PC-9 (cell line): Measurements from ENCODE around the gene SOCS6. TPM values are rescaled to one million over a fixed set of nuclear protein-coding genes. Genes with fewer than 3 reads are reported as not detected.

Experiments used
- BruUV-seq: library from RNA; stranded (reverse); fragments of 400-500 nt; replicated peaks from 2 replicates; lab custom pipeline; 2021; lab: Mats Ljungman, UMichigan
- CTCF ChIA-PET: fragments of 300-600 bp; sonication (Branson Sonifier 250); formaldehyde crosslinking; loops from one replicate; lab custom pipeline; 2022; ENCODE audit warnings: antibody characterized with exemption; lab: Charles Lee
- POLR2A ChIA-PET: fragments of 300-600 bp; sonication (Branson Sonifier 250); formaldehyde crosslinking; loops from one replicate; lab custom pipeline; 2022; ENCODE audit warnings: antibody characterized with exemption; ENCODE audit not compliant: unreplicated experiment; lab: Charles Lee
- DNase-seq, 2 experiments: peaks; one replicate each; pipeline versions ENCODE4 v3.0.0 to v3.0.0-alpha.2; 2015 to 2022; ENCODE audit warnings: mixed read lengths in 1 of 2
- H2AFZ ChIP-seq: fragments of 200-600 bp; sonication (generic); 2 replicates; pipeline ENCODE4 v1.8.1; 2017; ENCODE audit warnings: antibody characterized with exemption
- H3F3A ChIP-seq: fragments of 200-600 bp; sonication (generic); 2 replicates; pipeline ENCODE4 v1.8.1; 2017; ENCODE audit warnings: antibody characterized with exemption, mild to moderate bottlenecking, low read depth; ENCODE audit not compliant: insufficient read depth
- H3K27ac ChIP-seq: fragments of 200-600 bp; sonication (generic); 2 replicates; pipeline ENCODE4 v1.6.1; 2016; ENCODE audit warnings: mixed run types
- H3K27me3 ChIP-seq: fragments of 200-600 bp; sonication (generic); 2 replicates; pipeline ENCODE4 v1.6.1; 2016; ENCODE audit warnings: low read depth, mixed run types; ENCODE audit not compliant: insufficient read depth
- H3K36me3 ChIP-seq: fragments of 200-600 bp; sonication (generic); 2 replicates; pipeline ENCODE4 v1.6.1; 2016; ENCODE audit warnings: low read depth, mixed run types
- H3K4me1 ChIP-seq: fragments of 200-600 bp; sonication (generic); replicated peaks from 2 replicates; pipeline ENCODE4 v1.6.1; 2016; ENCODE audit warnings: mixed run types; ENCODE audit not compliant: insufficient read depth
- H3K4me2 ChIP-seq: fragments of 200-600 bp; sonication (generic); 2 replicates; pipeline ENCODE4 v1.6.1; 2017; ENCODE audit warnings: mixed run types
- H3K4me3 ChIP-seq: fragments of 200-600 bp; sonication (generic); 2 replicates; pipeline ENCODE4 v1.6.1; 2016; ENCODE audit warnings: mixed run types
- H3K79me2 ChIP-seq: fragments of 200-600 bp; sonication (generic); 2 replicates; pipeline ENCODE4 v1.6.1; 2017; ENCODE audit warnings: low read depth, mixed run types
- H3K9me2 ChIP-seq: fragments of 200-600 bp; sonication (generic); 2 replicates; pipeline ENCODE4 v1.8.1; 2017; ENCODE audit warnings: mild to moderate bottlenecking; ENCODE audit not compliant: insufficient read depth
- H3K9me3 ChIP-seq: fragments of 200-600 bp; sonication (generic); 2 replicates; pipeline ENCODE4 v1.8.1; 2016; ENCODE audit warnings: low read depth; ENCODE audit not compliant: insufficient read depth
- H4K20me1 ChIP-seq: fragments of 200-600 bp; sonication (generic); 2 replicates; pipeline ENCODE4 v1.8.1; 2017; ENCODE audit not compliant: insufficient read depth
- CTCF ChIP-seq: fragments of 200-600 bp; sonication (generic); conservative IDR thresholded peaks from 2 replicates; pipeline ENCODE4 v1.6.1; 2017; ENCODE audit warnings: mixed run types, antibody characterized with exemption, mild to moderate bottlenecking, moderate library complexity
- EZH2 ChIP-seq: fragments of 200-600 bp; sonication (generic); IDR thresholded peaks from 2 replicates; pipeline ENCODE4 v1.8.0; 2017; ENCODE audit warnings: antibody characterized with exemption, low read depth
- intact Hi-C: fragments of 100-400 bp; cut with micrococcal nuclease; formaldehyde crosslinking; loops from one replicate; pipeline ENCODE4 v1.10.0; 2022; ENCODE audit not compliant: unreplicated experiment
- total RNA-seq: library from RNA; stranded (reverse); gene quantifications from 2 replicates; pipeline ENCODE4 v1.2.3, GENCODE V29; 2021

Gene SOCS6
- total RNA-seq, 1 experiment from 2014 or later: 21.0 TPM

GRCh38 chr18:70256994-70257393 is 31.9 kb upstream of the SOCS6 start:
- no peaks in the 10 kb centered on the region for H3F3A ChIP-seq
- H3K4me3 ChIP-seq: no peak overlapping the region
- no peaks in the 10 kb centered on the region for H3K36me3 ChIP-seq
- no peaks in the 10 kb centered on the region for H3K79me2 ChIP-seq
- peak in 1 of 2 experiments; percentile 20 for DNase-seq
- H3K27ac ChIP-seq: no peak overlapping the region
- POLR2A ChIA-PET: no interaction called here
- no peaks in the 10 kb centered on the region for H3K27me3 ChIP-seq
- H4K20me1 ChIP-seq: no peaks in the 10 kb centered on the region
- no peaks in the 10 kb centered on the region for H3K9me3 ChIP-seq
- no peak overlapping the region for H2AFZ ChIP-seq
- intact Hi-C loops: no loop called here
- no peaks in the 10 kb centered on the region for H3K4me1 ChIP-seq
- no peaks in the 10 kb centered on the region for H3K9me2 ChIP-seq
- H3K4me2 ChIP-seq: no peak overlapping the region
- CTCF ChIA-PET: no interaction called here
- no TSS peak for BruUV-seq
- no peak for TF ChIP-seq CTCF
- TF ChIP-seq EZH2: no peak

GRCh38 chr18:70258243-70258642 is 30.6 kb upstream of the SOCS6 start:
- Histone ChIP-seq H3K36me3 (no peaks in the 10 kb centered on the region), H3K4me3 (no peak overlapping the region), H3K27ac (no peak overlapping the region), H2AFZ (no peak overlapping the region), H3K9me3 (no peaks in the 10 kb centered on the region), H3K4me1 (no peaks in the 10 kb centered on the region), H3K4me2 (no peak overlapping the region), H3K27me3 (no peaks in the 10 kb centered on the region), H3K9me2 (no peaks in the 10 kb centered on the region), H4K20me1 (no peaks in the 10 kb centered on the region), H3F3A (no peaks in the 10 kb centered on the region), H3K79me2 (no peaks in the 10 kb centered on the region)
- ChIA-PET POLR2A (interaction anchor here (0.6 kb wide), 1 partner anchor 61 kb away, joined by 7 read pairs; no protein-coding TSS in a partner anchor), CTCF (no interaction called here)
- no peak for DNase-seq
- TF ChIP-seq CTCF: no peak
- no peak for TF ChIP-seq EZH2
- BruUV-seq: no TSS peak
- intact Hi-C loops: no loop called here

GRCh38 chr18:70260683-70261082 is 28.2 kb upstream of the SOCS6 start:
- ChIA-PET POLR2A (no interaction called here), CTCF (no interaction called here)
- H3K4me2 ChIP-seq: no peak overlapping the region

More at GRCh38 chr18:70260683-70261082, 28.2 kb upstream of the SOCS6 start:
- no peak overlapping the region for H3K4me3 ChIP-seq
- no peaks in the 10 kb centered on the region for H3K36me3 ChIP-seq
- no peaks in the 10 kb centered on the region for H3K4me1 ChIP-seq
- BruUV-seq: no TSS peak
- no peaks in the 10 kb centered on the region for H3K79me2 ChIP-seq
- TF ChIP-seq EZH2 (no peak), CTCF (no peak)
- no peaks in the 10 kb centered on the region for H3K9me3 ChIP-seq
- H3F3A ChIP-seq: no peaks in the 10 kb centered on the region
- no peaks in the 10 kb centered on the region for H3K27me3 ChIP-seq
- no peaks in the 10 kb centered on the region for H3K9me2 ChIP-seq
- H4K20me1 ChIP-seq: no peaks in the 10 kb centered on the region
- no peak overlapping the region for H2AFZ ChIP-seq
- H3K27ac ChIP-seq: no peak overlapping the region
- no peak for DNase-seq
- intact Hi-C loops: no loop called here
